IMR-90 (cell line): ENCODE data around the gene PRSS21. TPM values are rescaled to one million over a fixed set of nuclear protein-coding genes. Genes with fewer than 3 reads are reported as not detected.

Experiments used
- ATAC-seq: fragments of 200-7000 bp; cut with Tn5 transposase; 2 replicates; pipeline ENCODE4 v1.9.1; 2020; ENCODE audit warnings: low read depth, mild to moderate bottlenecking, moderate library complexity
- BruUV-seq: library from RNA; stranded (reverse); fragments of 400-500 nt; replicated peaks from 2 replicates; lab custom pipeline; 2021; lab: Mats Ljungman, UMichigan
- CTCF ChIA-PET: fragments of 300-600 bp; formaldehyde crosslinking; extraction: SDS; loops from one replicate; lab custom pipeline; 2021; ENCODE audit warnings: antibody characterized with exemption; lab: Yijun Ruan, JAX
- POLR2A ChIA-PET: fragments of 300-600 bp; sonication (Branson Sonifier 250); formaldehyde crosslinking; loops from one replicate; lab custom pipeline; 2022; ENCODE audit warnings: antibody characterized with exemption; ENCODE audit not compliant: unreplicated experiment; lab: Charles Lee
- DNase-seq: peaks from one replicate; pipeline ENCODE4 v3.0.0; 2013
- H2AFZ ChIP-seq: replicated peaks from 2 replicates; pipeline ENCODE3; 2013; ENCODE audit warnings: low read length, mild to moderate bottlenecking; ENCODE audit not compliant: poor library complexity
- H2AK5ac ChIP-seq: 2 replicates; pipeline ENCODE4 v1.6.1; 2013; ENCODE audit warnings: low read depth, low read length, inconsistent platforms
- H2AK9ac ChIP-seq: replicated peaks from 2 replicates; pipeline ENCODE3; 2013; ENCODE audit warnings: mild to moderate bottlenecking, low read depth, low read length, moderate library complexity; ENCODE audit not compliant: poor library complexity
- H2BK120ac ChIP-seq: 2 replicates; pipeline ENCODE4 v1.6.1; 2013; ENCODE audit warnings: low read depth, low read length, inconsistent platforms
- H2BK15ac ChIP-seq: 3 replicates; pipeline ENCODE4 v1.6.1; 2013; ENCODE audit warnings: low read depth, low read length, inconsistent platforms
- H2BK20ac ChIP-seq: 2 replicates; pipeline ENCODE4 v1.6.1; 2013; ENCODE audit warnings: low read depth, mild to moderate bottlenecking, inconsistent platforms, low read length, moderate library complexity
- H2BK5ac ChIP-seq: 2 replicates; pipeline ENCODE4 v1.6.1; 2013; ENCODE audit warnings: mild to moderate bottlenecking, low read depth, low read length, inconsistent platforms; ENCODE audit not compliant: poor library complexity, severe bottlenecking
- H3K14ac ChIP-seq: replicated peaks from 2 replicates; pipeline ENCODE4 v1.6.1; 2013; ENCODE audit warnings: low read depth, low read length, inconsistent platforms
- H3K18ac ChIP-seq: 2 replicates; pipeline ENCODE4 v1.6.1; 2013; ENCODE audit warnings: low read depth, low read length, control low read depth
- H3K23ac ChIP-seq: 2 replicates; pipeline ENCODE4 v1.6.1; 2013; ENCODE audit warnings: low read depth, low read length, inconsistent platforms
- H3K27ac ChIP-seq: 2 replicates; pipeline ENCODE4 v1.5.1; 2013; ENCODE audit warnings: mild to moderate bottlenecking, control low read depth, low read length; ENCODE audit not compliant: insufficient read depth
- H3K27me3 ChIP-seq: 2 replicates; pipeline ENCODE4 v1.6.1; 2013; ENCODE audit warnings: low read length; ENCODE audit not compliant: control insufficient read depth, insufficient read depth
- H3K36me3 ChIP-seq: 2 replicates; pipeline ENCODE4 v1.6.1; 2013; ENCODE audit warnings: low read length, mixed read lengths; ENCODE audit not compliant: control insufficient read depth, insufficient read depth
- H3K4ac ChIP-seq: 2 replicates; pipeline ENCODE4 v1.6.1; 2013; ENCODE audit warnings: low read depth, low read length, inconsistent platforms
- H3K4me1 ChIP-seq: 2 replicates; pipeline ENCODE4 v1.6.1; 2013; ENCODE audit warnings: low read length, mixed read lengths; ENCODE audit not compliant: control insufficient read depth, insufficient read depth
- H3K4me2 ChIP-seq: 2 replicates; pipeline ENCODE4 v1.6.1; 2013; ENCODE audit warnings: low read depth, mild to moderate bottlenecking, control low read depth, low read length, moderate library complexity
- H3K4me3 ChIP-seq: 2 replicates; pipeline ENCODE4 v1.5.1; 2013; ENCODE audit warnings: low read depth, mild to moderate bottlenecking, control low read depth, low read length, moderate library complexity; ENCODE audit not compliant: insufficient read depth
- H3K56ac ChIP-seq: 2 replicates; pipeline ENCODE4 v1.6.1; 2013; ENCODE audit warnings: low read length, inconsistent platforms; ENCODE audit not compliant: insufficient read depth; ENCODE audit errors: extremely low read depth
- H3K79me1 ChIP-seq, 2 experiments: 2 replicates each; pipeline ENCODE4 v1.6.1; 2013; ENCODE audit warnings: low read length in 2 of 2, inconsistent platforms in 1 of 2, low read depth in 1 of 2
- H3K9ac ChIP-seq: 2 replicates; pipeline ENCODE4 v1.6.1; 2013; ENCODE audit warnings: low read depth, low read length, control low read depth
- H3K9me1 ChIP-seq: 2 replicates; pipeline ENCODE4 v1.6.1; 2013; ENCODE audit warnings: low read length, inconsistent platforms; ENCODE audit not compliant: insufficient read depth
- H3K9me3 ChIP-seq: 2 replicates; pipeline ENCODE4 v1.6.1; 2013; ENCODE audit warnings: low read length; ENCODE audit not compliant: control insufficient read depth, insufficient read depth
- H4K20me1 ChIP-seq: 2 replicates; pipeline ENCODE4 v1.6.1; 2013; ENCODE audit warnings: low read length, inconsistent platforms; ENCODE audit not compliant: insufficient read depth
- H4K5ac ChIP-seq: 2 replicates; pipeline ENCODE4 v1.6.1; 2013; ENCODE audit warnings: mild to moderate bottlenecking, low read depth, low read length, control low read depth
- H4K8ac ChIP-seq, 2 experiments: 2 replicates each; pipeline ENCODE4 v1.6.1; 2013; ENCODE audit warnings: low read depth in 2 of 2, low read length in 2 of 2, control low read depth in 1 of 2, inconsistent platforms in 1 of 2
- H4K91ac ChIP-seq: 2 replicates; pipeline ENCODE4 v1.6.1; 2013; ENCODE audit warnings: low read depth, low read length, inconsistent platforms; ENCODE audit not compliant: insufficient read depth
- CEBPB ChIP-seq: IDR thresholded peaks from 2 replicates; pipeline ENCODE4 v1.6.1; 2012; ENCODE audit warnings: low read depth, low read length, improper control_type of control experiment
- MAFK ChIP-seq: IDR thresholded peaks from 2 replicates; pipeline ENCODE4 v1.6.1; 2012; ENCODE audit warnings: low read depth, low read length, improper control_type of control experiment
- MAZ ChIP-seq: IDR thresholded peaks from 2 replicates; pipeline ENCODE4 v1.6.1; 2012; ENCODE audit warnings: low read depth, mild to moderate bottlenecking, low read length, improper control_type of control experiment, moderate library complexity, borderline replicate concordance
- RAD21 ChIP-seq: IDR thresholded peaks from 2 replicates; pipeline ENCODE4 v1.6.1; 2012; ENCODE audit warnings: low read length, improper control_type of control experiment
- RCOR1 ChIP-seq: IDR thresholded peaks from 2 replicates; pipeline ENCODE4 v1.6.1; 2012; ENCODE audit warnings: mild to moderate bottlenecking, low read length, improper control_type of control experiment; ENCODE audit not compliant: insufficient replicate concordance
- WGBS, 2 experiments: methylation state at CpG; one replicate each; pipeline versions ENCODE4 v1.1.5 to v1.1.7; 2013; ENCODE audit warnings: missing lambda C conversion rate in 2 of 2; ENCODE audit not compliant: insufficient read length in 1 of 2; ENCODE audit errors: extremely low coverage in 2 of 2; 5-methylcytosine and 5-hydroxymethylcytosine counted together
- dilution Hi-C: fragments of 300-500 bp; cut with HindIII; formaldehyde crosslinking; loops from one replicate; pipeline ENCODE4 v1.14.3; 2018; ENCODE audit warnings: low sequenced_read_pairs; ENCODE audit not compliant: unreplicated experiment
- in situ Hi-C: fragments of 300-500 bp; cut with MboI; formaldehyde crosslinking; loops from 3 replicates; pipeline ENCODE4 v1.14.3; 2019; ENCODE audit warnings: low sequenced_read_pairs, inconsistent platforms, mixed read lengths
- intact Hi-C: fragments of 100-400 bp; cut with micrococcal nuclease; formaldehyde crosslinking; loops from 2 replicates; pipeline ENCODE4 v1.10.0; 2022
- polyA plus RNA-seq, 3 experiments: library from polyadenylated mRNA; depleted of rRNA; stranded (reverse); fragments of >200 nt; gene quantifications; 2 replicates each; pipeline ENCODE4 v1.2.3, GENCODE V29; 2012; ENCODE audit warnings: low replicate concordance in 1 of 3
- total RNA-seq: library from RNA; depleted of rRNA; stranded (reverse); fragments of >200 nt; gene quantifications from 2 replicates; pipeline ENCODE4 v1.2.3, GENCODE V29; 2012
- TF ChIP-seq, protein P1 (sequence below): fragments of 150-350 bp; IDR thresholded peaks from 2 replicates; pipeline ENCODE4 v1.6.1; 2017; ENCODE audit warnings: mild to moderate bottlenecking, antibody characterized with exemption, low read length, low read depth

Gene PRSS21
- total and polyA plus RNA-seq, 2 of the 4 experiments (the other 2 are of a cell fraction) = 0.21 TPM; not detected in 1

DNA sequence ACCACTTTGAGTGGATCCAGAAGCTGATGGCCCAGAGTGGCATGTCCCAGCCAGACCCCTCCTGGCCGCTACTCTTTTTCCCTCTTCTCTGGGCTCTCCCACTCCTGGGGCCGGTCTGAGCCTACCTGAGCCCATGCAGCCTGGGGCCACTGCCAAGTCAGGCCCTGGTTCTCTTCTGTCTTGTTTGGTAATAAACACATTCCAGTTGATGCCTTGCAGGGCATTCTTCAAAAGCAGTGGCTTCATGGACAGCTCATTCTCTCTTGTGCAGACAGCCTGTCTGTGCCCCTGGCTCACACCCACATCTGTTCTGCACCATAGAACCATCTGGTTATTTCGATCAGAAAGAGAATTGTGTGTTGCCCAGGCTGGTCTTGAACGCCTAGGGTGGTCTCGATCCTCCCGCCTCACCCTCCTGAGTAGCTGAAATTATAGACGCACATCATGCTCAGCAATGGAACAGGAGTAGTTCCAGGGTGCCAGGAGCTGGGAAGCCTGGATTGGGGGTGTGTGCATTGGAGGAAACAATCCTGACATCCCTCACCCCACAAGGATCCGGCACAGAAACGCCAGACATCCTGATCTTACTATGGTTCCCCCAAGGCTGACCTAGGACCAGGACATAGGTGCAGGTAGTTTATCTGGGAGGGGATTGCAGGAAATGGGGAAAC is 4.6 kb downstream of the PRSS21 start:
- Histone ChIP-seq H3K9ac (no peak overlapping the region), H3K36me3 (no peaks in the 10 kb centered on the region), H2AK9ac (no peak overlapping the region), H2BK20ac (no peak overlapping the region), H4K8ac (no peak overlapping the region), H4K5ac (no peak overlapping the region), H2AK5ac (no peak overlapping the region), H3K9me3 (no peaks in the 10 kb centered on the region), H3K56ac (no peak overlapping the region), H3K4me1 (no peaks in the 10 kb centered on the region), H4K20me1 (no peaks in the 10 kb centered on the region), H3K4me3 (no peak overlapping the region), H2BK15ac (no peak overlapping the region), H2BK120ac (no peak overlapping the region), H4K91ac (no peak overlapping the region), H3K9me1 (no peaks in the 10 kb centered on the region), H3K4me2 (no peak overlapping the region), H2AFZ (no peak overlapping the region), H3K18ac (no peak overlapping the region), H3K79me1 (no peaks in the 10 kb centered on the region), H3K27ac (no peak overlapping the region), H3K23ac (no peak overlapping the region), H3K14ac (no peak overlapping the region), H3K4ac (no peak overlapping the region), H2BK5ac (no peak overlapping the region), H3K27me3 (peaks cover 56% of the 10 kb centered on the region)
- TF ChIP-seq RAD21 = no peak
- no peak for TF ChIP-seq MAZ
- no peak for TF ChIP-seq CEBPB
- TF ChIP-seq RCOR1 = no peak
- TF ChIP-seq, protein P1, sequence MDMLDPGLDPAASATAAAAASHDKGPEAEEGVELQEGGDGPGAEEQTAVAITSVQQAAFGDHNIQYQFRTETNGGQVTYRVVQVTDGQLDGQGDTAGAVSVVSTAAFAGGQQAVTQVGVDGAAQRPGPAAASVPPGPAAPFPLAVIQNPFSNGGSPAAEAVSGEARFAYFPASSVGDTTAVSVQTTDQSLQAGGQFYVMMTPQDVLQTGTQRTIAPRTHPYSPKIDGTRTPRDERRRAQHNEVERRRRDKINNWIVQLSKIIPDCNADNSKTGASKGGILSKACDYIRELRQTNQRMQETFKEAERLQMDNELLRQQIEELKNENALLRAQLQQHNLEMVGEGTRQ = no peak
- no peak for TF ChIP-seq MAFK
- ChIA-PET POLR2A (no interaction called here), CTCF (no interaction called here)
- dilution Hi-C loops (no loop called here), intact Hi-C loops (no loop called here), in situ Hi-C loops (no loop called here)
- no peak for ATAC-seq
- DNase-seq = no peak
- WGBS, 2 experiments = no CpG with 5 or more reads among the region's 9 CpGs
- BruUV-seq = no TSS peak
